DND-41 (cell line): ENCODE measurements around the gene MUC6.

Experiments used
- CTCF ChIP-seq: IDR thresholded peaks from 2 replicates; pipeline ENCODE4 v1.5.1; 2012; ENCODE audit warnings: borderline replicate concordance, low read length, moderate library complexity, mild to moderate bottlenecking; ENCODE audit not compliant: poor library complexity, severe bottlenecking; ENCODE audit errors: extremely low read depth
- EZH2 ChIP-seq: IDR thresholded peaks from 3 replicates; pipeline ENCODE4 v1.6.1; 2012; ENCODE audit warnings: borderline replicate concordance, low read depth, mild to moderate bottlenecking, moderate library complexity, low read length, inconsistent platforms; ENCODE audit not compliant: severe bottlenecking

GRCh38 chr11:1025410-1026162 is 10.9 kb downstream of the MUC6 start:
- TF ChIP-seq EZH2, result no peak
- TF ChIP-seq CTCF, result no peak
